Smooth muscle cell of the brain vasculature (primary cell): ENCODE measurements around the gene MARCHF2.
A peak's percentile ranks its signal among the peaks of the same experiment; 100 is the strongest.
"Not testable (repeated sequence)": the region's sequence is repeated elsewhere in the genome, so short reads cannot be mapped to it uniquely, and the experiment has no call there.

Experiments
- DNase-seq: peaks from one replicate; pipeline ENCODE4 v3.0.0-alpha.2; 2012; ENCODE audit warnings: low read depth, low spot score

Gene MARCHF2

GRCh38 chr19:8412783-8413628, at the start of gene MARCHF2:
Gene MARCHF2 (plus strand): TSS chr19:8413305. CDS start chr19:8421841, 8,536 bp downstream.
- DNase-seq = peak; percentile 88

GRCh38 chr19:8363803-8364771, 49.0 kb upstream of the MARCHF2 start, which contains the start of gene ANGPTL4:
Gene ANGPTL4 (plus strand): TSS chr19:8364155. CDS start chr19:8364322, 167 bp downstream.
- DNase-seq = no peak

GRCh38 chr19:8366121-8366581, 47.0 kb upstream of the MARCHF2 start:
- no peak for DNase-seq

GRCh38 chr19:8366961-8367326, 46.2 kb upstream of the MARCHF2 start:
- DNase-seq = no peak

- DNase-seq = peak; percentile 96
Measured at GRCh38 chr19:8367327-8368001, 45.6 kb upstream of the MARCHF2 start.

- no peak for DNase-seq
Measured at GRCh38 chr19:8370176-8371010, 42.7 kb upstream of the MARCHF2 start.

- no peak for DNase-seq
Measured at GRCh38 chr19:8371011-8371804, 41.9 kb upstream of the MARCHF2 start.

DNA sequence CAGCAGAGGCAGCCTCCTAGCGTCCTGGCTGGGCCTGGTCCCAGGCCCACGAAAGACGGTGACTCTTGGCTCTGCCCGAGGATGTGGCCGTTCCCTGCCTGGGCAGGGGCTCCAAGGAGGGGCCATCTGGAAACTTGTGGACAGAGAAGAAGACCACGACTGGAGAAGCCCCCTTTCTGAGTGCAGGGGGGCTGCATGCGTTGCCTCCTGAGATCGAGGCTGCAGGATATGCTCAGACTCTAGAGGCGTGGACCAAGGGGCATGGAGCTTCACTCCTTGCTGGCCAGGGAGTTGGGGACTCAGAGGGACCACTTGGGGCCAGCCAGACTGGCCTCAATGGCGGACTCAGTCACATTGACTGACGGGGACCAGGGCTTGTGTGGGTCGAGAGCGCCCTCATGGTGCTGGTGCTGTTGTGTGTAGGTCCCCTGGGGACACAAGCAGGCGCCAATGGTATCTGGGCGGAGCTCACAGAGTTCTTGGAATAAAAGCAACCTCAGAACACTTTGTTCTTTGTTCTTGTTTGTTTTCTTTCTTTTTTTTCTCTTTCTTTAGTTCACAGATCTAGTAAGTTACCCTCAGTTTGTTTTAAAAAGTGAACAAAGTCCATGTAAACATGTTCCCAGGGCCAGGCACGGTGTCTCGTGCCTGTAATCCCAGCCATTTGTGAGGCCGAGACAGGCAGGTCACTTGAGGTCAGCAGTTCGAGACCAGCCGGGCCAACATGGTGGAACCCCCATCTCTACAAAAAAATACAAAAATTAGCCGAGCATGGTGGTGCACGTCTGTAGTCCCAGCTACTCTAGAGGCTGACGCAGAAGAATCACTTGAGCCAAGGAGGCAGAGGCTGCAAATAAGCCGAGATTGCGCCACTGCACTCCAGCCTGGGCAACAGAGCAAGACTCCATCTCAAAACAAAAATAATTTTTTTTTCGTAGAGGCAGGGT, 39.0 kb upstream of the MARCHF2 start:
- no peak for DNase-seq

DNA sequence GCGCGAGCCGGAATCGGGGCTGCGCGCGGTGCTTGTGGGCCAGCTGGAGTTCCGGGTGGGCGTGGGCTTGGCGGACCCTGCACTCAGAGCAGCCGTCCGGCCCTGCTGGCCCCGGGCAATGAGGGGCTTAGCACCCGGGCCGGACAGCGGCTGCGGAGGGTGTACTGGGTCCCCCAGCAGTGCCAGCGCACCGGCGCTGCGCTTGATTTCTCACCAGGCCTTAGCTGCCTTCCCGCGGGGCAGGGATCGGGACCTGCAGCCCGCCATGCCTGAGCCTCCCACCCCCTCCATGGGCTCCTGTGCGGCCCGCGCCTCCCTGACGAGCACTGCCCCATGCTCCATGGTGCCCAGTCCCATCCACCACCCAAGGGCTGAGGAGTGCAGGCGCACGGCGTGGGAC, 37.3 kb upstream of the MARCHF2 start:
- DNase-seq = not testable (repeated sequence)

DNA sequence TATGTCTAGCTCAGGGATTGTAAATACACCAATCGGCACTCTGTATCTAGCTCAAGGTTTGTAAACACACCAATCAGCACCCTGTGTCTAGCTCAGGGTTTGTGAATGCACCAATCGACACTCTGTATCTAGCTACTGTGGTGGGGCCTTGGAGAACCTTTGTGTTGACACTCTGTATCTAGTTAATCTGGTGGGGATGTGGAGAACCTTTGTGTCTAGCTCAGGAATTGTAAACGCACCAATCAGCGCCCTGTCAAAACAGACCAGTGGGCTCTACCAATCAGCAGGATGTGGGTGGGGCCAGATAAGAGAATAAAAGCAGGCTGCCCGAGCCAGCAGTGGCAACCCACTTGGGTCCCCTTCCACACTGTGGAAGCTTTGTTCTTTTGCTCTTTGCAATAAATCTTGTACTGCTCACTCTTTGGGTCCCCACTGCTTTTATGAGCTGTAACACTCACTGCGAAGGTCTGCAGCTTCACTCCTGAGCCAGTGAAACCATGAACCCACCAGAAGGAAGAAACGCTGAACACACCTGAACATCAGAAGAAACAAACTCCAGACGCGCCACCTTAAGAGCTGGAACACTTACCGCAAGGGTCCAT, 36.6 kb upstream of the MARCHF2 start:
- not testable (repeated sequence) for DNase-seq

- DNase-seq = no peak
Measured at GRCh38 chr19:8377598-8377997, 35.5 kb upstream of the MARCHF2 start.

DNA sequence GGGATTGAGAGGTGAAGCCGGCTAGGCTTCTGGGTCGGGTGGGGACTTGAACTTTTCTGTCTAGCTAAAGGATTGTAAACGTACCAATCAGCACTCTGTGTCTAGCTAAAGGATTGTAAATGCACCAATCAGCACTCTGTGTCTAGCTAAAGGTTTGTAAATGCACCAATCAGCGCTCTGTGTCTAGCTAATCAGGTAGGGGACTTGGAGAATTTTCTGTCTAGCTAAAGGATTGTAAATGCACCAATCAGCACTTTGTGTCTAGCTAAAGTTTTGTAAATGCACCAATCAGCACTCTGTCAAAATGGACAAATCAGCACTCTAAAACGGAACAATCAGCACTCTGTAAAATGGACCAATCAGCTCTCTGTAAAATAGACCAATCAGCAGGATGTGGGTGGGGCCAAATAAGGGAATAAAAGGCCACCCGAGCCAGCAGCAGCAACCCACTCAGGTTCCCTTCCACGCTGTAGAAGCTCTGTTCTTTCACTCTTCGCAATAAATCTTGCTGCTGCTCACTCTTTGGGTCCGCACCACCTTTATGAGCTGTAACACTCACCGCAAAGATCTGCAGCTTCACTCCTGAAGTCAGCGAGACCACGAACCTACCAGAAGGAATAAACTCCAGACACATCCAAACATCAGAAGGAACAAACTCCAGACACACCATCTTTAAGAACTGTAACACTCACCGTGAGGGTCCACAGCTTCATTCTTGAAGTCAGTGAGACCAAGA, 33.8 kb upstream of the MARCHF2 start:
- DNase-seq = not testable (repeated sequence)

GRCh38 chr19:8384569-8384968, 28.5 kb upstream of the MARCHF2 start:
- not testable (repeated sequence) for DNase-seq

- not testable (repeated sequence) for DNase-seq
Measured at GRCh38 chr19:8385103-8385502, 28.0 kb upstream of the MARCHF2 start.

DNA sequence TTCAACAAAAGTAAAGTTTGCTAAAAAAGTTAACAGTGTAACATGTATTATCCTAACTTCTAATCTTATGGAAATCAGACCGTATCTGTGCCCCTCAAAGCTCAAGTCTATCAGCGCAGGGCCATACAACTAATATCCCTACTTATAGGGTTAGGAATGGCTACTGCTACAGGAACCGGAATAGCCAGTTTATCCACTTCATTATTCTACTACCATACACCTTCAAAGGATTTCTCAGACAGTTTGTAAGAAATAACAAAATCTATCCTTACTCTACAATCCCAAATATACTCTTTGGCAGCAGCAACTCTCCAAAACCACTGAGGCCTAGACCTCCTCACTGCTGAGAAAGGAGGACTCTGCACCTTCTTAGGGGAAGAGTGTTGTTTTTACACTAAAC, 27.5 kb upstream of the MARCHF2 start:
- not testable (repeated sequence) for DNase-seq

DNA sequence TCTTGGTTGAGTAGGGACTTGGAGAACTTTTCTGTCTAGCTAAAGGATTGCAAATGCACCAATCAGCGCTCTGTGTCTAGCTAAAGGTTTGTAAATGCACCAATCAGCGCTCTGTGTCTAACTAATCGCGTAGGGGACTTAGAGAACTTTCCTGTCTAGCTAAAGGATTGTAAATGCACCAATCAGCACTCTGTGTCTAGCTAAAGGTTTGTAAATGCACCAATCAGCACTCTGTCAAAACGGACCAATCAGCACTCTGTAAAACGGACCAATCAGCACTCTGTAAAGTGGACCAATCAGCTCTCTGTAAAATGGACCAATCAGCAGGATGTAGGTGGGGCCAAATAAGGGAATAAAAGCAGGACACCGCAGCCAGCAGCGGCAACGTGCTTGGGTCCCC, 26.7 kb upstream of the MARCHF2 start:
- not testable (repeated sequence) for DNase-seq

- DNase-seq = no peak
Measured at GRCh38 chr19:8386990-8387389, 26.1 kb upstream of the MARCHF2 start.
